MCF 10A (cell line): Measurements from ENCODE around the gene PCSK5. TPM values are rescaled to one million over a fixed set of nuclear protein-coding genes. Genes with fewer than 3 reads are reported as not detected.
A peak's percentile ranks its signal among the peaks of the same experiment; 100 is the strongest.

Source experiments
- BruUV-seq: library from RNA; stranded (reverse); fragments of 400-500 nt; replicated peaks from 2 replicates; lab custom pipeline; 2021; lab: Mats Ljungman, UMichigan
- CTCF ChIA-PET: fragments of 300-600 bp; sonication (Branson Sonifier 250); formaldehyde crosslinking; extraction: SDS; loops from one replicate; lab custom pipeline; 2021; ENCODE audit warnings: antibody characterized with exemption, inconsistent platforms; lab: Yijun Ruan, JAX
- POLR2A ChIA-PET: fragments of 300-600, 350-650 bp; sonication (Branson Sonifier 250); formaldehyde crosslinking; extraction: SDS; loops from one replicate; lab custom pipeline; 2020; ENCODE audit warnings: antibody characterized with exemption, inconsistent platforms; lab: Yijun Ruan, JAX
- DNase-seq: peaks from one replicate; pipeline ENCODE4 v3.0.0-alpha.2; 2018; ENCODE audit not compliant: unreplicated experiment
- H3K27ac Mint-ChIP-seq: one replicate; pipeline ENCODE4 v1.8.0; 2022; ENCODE audit warnings: mild to moderate bottlenecking, low read depth, mixed read lengths; ENCODE audit not compliant: unreplicated experiment
- H3K27me3 Mint-ChIP-seq: one replicate; pipeline ENCODE4 v1.8.0; 2022; ENCODE audit warnings: mixed read lengths; ENCODE audit not compliant: insufficient read depth, unreplicated experiment
- H3K36me3 Mint-ChIP-seq: one replicate; pipeline ENCODE4 v1.8.0; 2022; ENCODE audit warnings: mild to moderate bottlenecking, moderate library complexity, mixed read lengths; ENCODE audit not compliant: insufficient read depth, unreplicated experiment
- H3K4me1 Mint-ChIP-seq: one replicate; pipeline ENCODE4 v1.8.0; 2022; ENCODE audit warnings: mixed read lengths; ENCODE audit not compliant: insufficient read depth, unreplicated experiment
- H3K4me3 Mint-ChIP-seq: one replicate; pipeline ENCODE4 v1.8.0; 2022; ENCODE audit warnings: mild to moderate bottlenecking, moderate library complexity, mixed read lengths; ENCODE audit not compliant: unreplicated experiment
- H3K9me3 Mint-ChIP-seq: one replicate; pipeline ENCODE4 v1.8.0; 2022; ENCODE audit warnings: mixed read lengths; ENCODE audit not compliant: unreplicated experiment
- CTCF ChIP-seq: fragments of 200-600 bp; IDR thresholded peaks from one replicate; pipeline ENCODE4 v1.8.0; 2022; ENCODE audit warnings: antibody characterized with exemption, mild to moderate bottlenecking; ENCODE audit not compliant: unreplicated experiment
- intact Hi-C: fragments of 100-400 bp; cut with micrococcal nuclease; formaldehyde crosslinking; loops from 2 replicates; pipeline ENCODE4 v1.14.1; 2022
- total RNA-seq: library from RNA; stranded (reverse); gene quantifications from 2 replicates; pipeline ENCODE4 v1.2.3, GENCODE V29; 2022

The PCSK5 gene
- total RNA-seq, 1 experiment from 2014 or later: not detected

GRCh38 chr9:75885652-75886051 is 4.8 kb upstream of the PCSK5 start:
- intact Hi-C loops: no loop called here
- no peaks in the 10 kb centered on the region for H3K9me3 Mint-ChIP-seq
- no peaks in the 10 kb centered on the region for H3K27me3 Mint-ChIP-seq
- no peak overlapping the region for H3K27ac Mint-ChIP-seq
- no peak overlapping the region for H3K4me3 Mint-ChIP-seq
- H3K4me1 Mint-ChIP-seq: peaks cover 6% of the 10 kb centered on the region
- BruUV-seq: no TSS peak
- no peak for TF ChIP-seq CTCF
- POLR2A ChIA-PET: no interaction called here
- no peak for DNase-seq
- H3K36me3 Mint-ChIP-seq: no peaks in the 10 kb centered on the region
- CTCF ChIA-PET: no interaction called here

GRCh38 chr9:75889577-75889976 is 896 bp upstream of the PCSK5 start:
- H3K36me3 Mint-ChIP-seq: no peaks in the 10 kb centered on the region
- POLR2A ChIA-PET: interaction anchor here (0.7 to 0.8 kb wide), 2 partner anchors 132 to 327 kb away, joined by 3 to 4 read pairs; no protein-coding TSS in a partner anchor
- DNase-seq: no peak
- TF ChIP-seq CTCF: no peak
- intact Hi-C loops: no loop called here
- H3K4me3 Mint-ChIP-seq: peak overlapping the region; percentile 82
- H3K9me3 Mint-ChIP-seq: no peaks in the 10 kb centered on the region
- no peak overlapping the region for H3K27ac Mint-ChIP-seq
- BruUV-seq: no TSS peak
- peaks cover 13% of the 10 kb centered on the region for H3K4me1 Mint-ChIP-seq
- peaks cover 28% of the 10 kb centered on the region for H3K27me3 Mint-ChIP-seq
- CTCF ChIA-PET: interaction anchor here (0.7 to 1.5 kb wide), 2 partner anchors 24 to 693 kb away, joined by 3 to 5 read pairs; no protein-coding TSS in a partner anchor

- H3K36me3 Mint-ChIP-seq: no peaks in the 10 kb centered on the region
- CTCF ChIA-PET: interaction anchor here (0.6 to 1.1 kb wide), 4 partner anchors 12 to 413 kb away, joined by 3 to 7 read pairs (median 4); no protein-coding TSS in a partner anchor
- intact Hi-C loops: loop anchor here (10.0 kb wide), 1 partner anchor 415 kb away; no protein-coding TSS in a partner anchor
- TF ChIP-seq CTCF: no peak
- no peaks in the 10 kb centered on the region for H3K9me3 Mint-ChIP-seq
- peaks cover 28% of the 10 kb centered on the region for H3K27me3 Mint-ChIP-seq
- DNase-seq: peak; percentile 62
- BruUV-seq: no TSS peak
- H3K4me1 Mint-ChIP-seq: peaks cover 13% of the 10 kb centered on the region
- POLR2A ChIA-PET: interaction anchor here (0.8 to 1.1 kb wide), 3 partner anchors 42 to 504 kb away, joined by 3 to 8 read pairs (median 3); partner anchors contain the start of gene RFK
- peak overlapping the region; percentile 82 for H3K4me3 Mint-ChIP-seq
- no peak overlapping the region for H3K27ac Mint-ChIP-seq
Observed at GRCh38 chr9:75889977-75890471, 449 bp upstream of the PCSK5 start.

- BruUV-seq: no TSS peak
- Mint-ChIP-seq H3K36me3 (no peaks in the 10 kb centered on the region), H3K9me3 (no peaks in the 10 kb centered on the region), H3K27ac (no peak overlapping the region), H3K27me3 (peaks cover 28% of the 10 kb centered on the region), H3K4me3 (peak overlapping the region; percentile 82), H3K4me1 (peaks cover 13% of the 10 kb centered on the region)
- intact Hi-C loops: loop anchor here (10.0 kb wide), 1 partner anchor 413 kb away; no protein-coding TSS in a partner anchor
- CTCF ChIA-PET: interaction anchor here (0.6 to 0.7 kb wide), 2 partner anchors 220 to 941 kb away, joined by 3 read pairs; no protein-coding TSS in a partner anchor
- DNase-seq: no peak
- TF ChIP-seq CTCF: no peak
- POLR2A ChIA-PET: interaction anchor here (1.1 kb wide), 1 partner anchor 503 kb away, joined by 8 read pairs; the partner anchor contains the start of gene RFK
Observed at GRCh38 chr9:75891277-75891741, 836 bp downstream of the PCSK5 start.
